ENCODE results near the gene ADGRL1. TPM values are rescaled to one million over a fixed set of nuclear protein-coding genes. Genes with fewer than 3 reads are reported as not detected.
"Not testable (repeated sequence)": the region's sequence is repeated elsewhere in the genome, so short reads cannot be mapped to it uniquely, and the experiment has no call there.

Gene ADGRL1
- polyA plus RNA-seq, 1 experiment: 4.0 TPM

DNA sequence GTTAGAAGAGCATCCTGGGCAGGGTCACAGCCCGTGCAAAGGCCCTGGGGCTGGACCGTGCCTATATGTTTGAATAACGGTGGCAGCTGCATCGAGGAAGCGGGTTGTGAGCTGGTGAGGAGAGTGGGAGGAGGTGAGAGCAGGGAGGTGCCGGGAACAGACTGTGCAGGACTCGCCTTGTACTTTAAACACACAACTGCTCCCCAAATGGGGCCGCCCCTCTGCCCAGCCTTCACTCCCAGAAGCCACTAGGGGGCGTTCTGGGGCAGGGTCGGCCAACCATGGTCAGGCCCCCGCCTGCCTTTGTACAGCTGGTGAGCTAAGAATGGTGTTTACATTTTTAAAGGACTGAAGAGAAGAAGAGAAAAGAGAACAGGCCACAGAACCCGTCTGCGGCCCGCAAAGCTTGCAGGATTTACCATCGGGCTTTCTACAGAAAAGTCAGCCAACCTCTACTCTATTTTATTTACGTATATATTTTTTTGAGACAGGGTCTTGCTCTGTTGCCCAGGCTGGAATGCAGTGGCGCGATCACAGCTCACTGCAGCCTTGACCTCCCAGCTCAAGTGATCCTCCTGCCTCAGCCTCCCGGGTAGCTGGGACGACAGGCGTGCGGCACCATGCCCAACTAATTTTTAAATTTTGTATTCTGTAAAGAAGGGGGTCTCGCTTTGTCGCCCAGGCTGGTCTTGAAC is 5.7 kb downstream of the ADGRL1 start:
- ChIA-PET CTCF (interaction anchor here (0.7 to 3.6 kb wide), 14 partner anchors 11 to 250 kb away, joined by 3 to 46 read pairs (median 3); no protein-coding TSS in a partner anchor), POLR2A (interaction anchor here (0.6 kb wide), 1 partner anchor 49 kb away, joined by 3 read pairs; no protein-coding TSS in a partner anchor)
- TF ChIP-seq, protein P1, sequence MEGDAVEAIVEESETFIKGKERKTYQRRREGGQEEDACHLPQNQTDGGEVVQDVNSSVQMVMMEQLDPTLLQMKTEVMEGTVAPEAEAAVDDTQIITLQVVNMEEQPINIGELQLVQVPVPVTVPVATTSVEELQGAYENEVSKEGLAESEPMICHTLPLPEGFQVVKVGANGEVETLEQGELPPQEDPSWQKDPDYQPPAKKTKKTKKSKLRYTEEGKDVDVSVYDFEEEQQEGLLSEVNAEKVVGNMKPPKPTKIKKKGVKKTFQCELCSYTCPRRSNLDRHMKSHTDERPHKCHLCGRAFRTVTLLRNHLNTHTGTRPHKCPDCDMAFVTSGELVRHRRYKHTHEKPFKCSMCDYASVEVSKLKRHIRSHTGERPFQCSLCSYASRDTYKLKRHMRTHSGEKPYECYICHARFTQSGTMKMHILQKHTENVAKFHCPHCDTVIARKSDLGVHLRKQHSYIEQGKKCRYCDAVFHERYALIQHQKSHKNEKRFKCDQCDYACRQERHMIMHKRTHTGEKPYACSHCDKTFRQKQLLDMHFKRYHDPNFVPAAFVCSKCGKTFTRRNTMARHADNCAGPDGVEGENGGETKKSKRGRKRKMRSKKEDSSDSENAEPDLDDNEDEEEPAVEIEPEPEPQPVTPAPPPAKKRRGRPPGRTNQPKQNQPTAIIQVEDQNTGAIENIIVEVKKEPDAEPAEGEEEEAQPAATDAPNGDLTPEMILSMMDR (IDR thresholded peaks at IDR 0.05; ENCODE audit: insufficient read depth, low read depth, low read length): peak; percentile 75
- DNase-seq (ENCODE audit: low read depth); H3K36me3 ChIP-seq (ENCODE audit: control insufficient read depth, insufficient read depth, low read length); H3K4me3 ChIP-seq (ENCODE audit: low read depth, low read length): not testable (repeated sequence)
- peaks cover 11% of the 10 kb centered on the region for H3K27me3 ChIP-seq (ENCODE audit: control insufficient read depth, insufficient read depth, low read length)

DNA sequence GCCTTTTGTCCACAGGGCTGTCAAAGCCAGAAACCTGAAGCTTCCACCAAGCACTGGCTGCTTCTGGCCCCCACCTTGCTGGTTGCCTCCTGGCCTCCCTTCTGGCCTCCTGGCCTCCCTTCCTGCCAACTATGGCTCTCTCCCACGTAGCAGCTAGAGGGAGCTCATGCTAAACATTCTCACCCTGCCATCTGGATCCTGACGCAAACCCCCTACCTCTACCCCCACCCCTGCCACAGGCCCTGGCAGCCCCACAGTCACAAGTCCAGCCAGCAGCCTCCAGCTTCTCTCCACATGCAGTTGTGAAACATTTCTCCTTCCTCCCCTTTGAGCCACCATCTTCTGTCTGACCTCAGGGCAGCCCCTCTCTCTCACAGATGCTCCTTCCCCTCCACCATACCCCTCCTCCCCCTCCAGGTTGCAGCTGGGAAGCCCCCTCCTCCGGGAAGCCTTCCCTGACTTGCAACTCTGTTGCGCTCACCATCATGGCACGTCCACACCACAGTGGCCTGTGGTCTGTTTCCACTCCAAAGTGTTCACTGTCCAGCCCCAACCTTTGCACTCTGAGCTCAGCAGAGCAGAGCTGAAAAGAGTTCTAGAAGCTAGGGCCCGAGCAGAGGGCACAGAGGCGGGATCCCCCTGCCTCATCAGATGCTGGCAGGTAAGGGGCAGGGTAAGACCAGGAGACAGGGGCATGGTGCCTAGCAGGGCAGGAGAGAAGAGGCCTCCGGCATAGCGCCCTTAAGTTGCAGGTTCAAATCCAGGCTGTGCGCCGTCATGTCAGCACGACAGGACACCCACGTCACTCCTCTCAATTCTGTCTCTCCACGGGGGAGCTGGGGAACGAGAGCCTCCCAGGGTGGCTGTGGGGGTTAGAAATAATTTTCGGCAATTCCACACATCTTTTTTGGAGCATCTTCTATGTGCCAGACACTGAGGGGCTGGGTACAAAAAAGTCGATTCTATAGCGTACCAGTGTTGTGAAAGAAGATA is 7.3 kb downstream of the ADGRL1 start:
- ChIA-PET POLR2A (no interaction called here), CTCF (interaction anchor here (1.1 to 3.6 kb wide), 4 partner anchors 90 to 208 kb away, joined by 3 to 46 read pairs (median 19); no protein-coding TSS in a partner anchor)
- H3K36me3 ChIP-seq (ENCODE audit: control insufficient read depth, insufficient read depth, low read length): no peaks in the 10 kb centered on the region
- H3K4me3 ChIP-seq (ENCODE audit: low read depth, low read length): no peak overlapping the region
- TF ChIP-seq, protein P1 (IDR thresholded peaks at IDR 0.05; ENCODE audit: insufficient read depth, low read depth, low read length): peak; percentile 23; the same call in 1 of the 2 replicates
- 0 out of 2 replicates have a peak, but pooled peaks cover 2% of the 10 kb centered on the region for H3K27me3 ChIP-seq (ENCODE audit: control insufficient read depth, insufficient read depth, low read length)
- no peak for DNase-seq (ENCODE audit: low read depth)

DNA sequence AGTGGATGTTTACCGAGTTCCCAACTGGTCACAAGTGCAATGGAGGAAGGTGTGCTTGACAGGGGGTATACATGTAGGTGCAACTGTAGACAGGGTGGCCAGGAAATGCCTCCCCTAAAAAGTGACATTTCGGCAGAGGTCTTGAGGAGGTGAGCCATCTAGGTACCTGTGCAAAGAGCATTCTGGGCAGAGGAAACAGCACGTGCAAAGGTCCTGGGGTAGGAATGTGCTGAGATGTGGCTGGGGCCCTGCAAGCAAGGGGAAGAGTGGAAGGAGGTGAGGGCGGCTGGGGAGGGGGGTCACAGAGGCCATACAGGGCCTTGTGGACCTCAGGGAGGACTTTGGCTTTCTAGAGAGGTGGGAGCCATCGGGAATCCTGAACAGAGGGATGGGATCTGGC is 8.1 kb downstream of the ADGRL1 start:
- H3K27me3 ChIP-seq (ENCODE audit: control insufficient read depth, insufficient read depth, low read length): no peaks in the 10 kb centered on the region
- no peak overlapping the region for H3K4me3 ChIP-seq (ENCODE audit: low read depth, low read length)
- no peaks in the 10 kb centered on the region for H3K36me3 ChIP-seq (ENCODE audit: control insufficient read depth, insufficient read depth, low read length)
- ChIA-PET POLR2A (no interaction called here), CTCF (interaction anchor here (1.1 to 3.6 kb wide), 3 partner anchors 91 to 208 kb away, joined by 3 to 46 read pairs (median 18); no protein-coding TSS in a partner anchor)
- TF ChIP-seq, protein P1 (IDR thresholded peaks at IDR 0.05; ENCODE audit: insufficient read depth, low read depth, low read length): no peak
- DNase-seq (ENCODE audit: low read depth): no peak

DNA sequence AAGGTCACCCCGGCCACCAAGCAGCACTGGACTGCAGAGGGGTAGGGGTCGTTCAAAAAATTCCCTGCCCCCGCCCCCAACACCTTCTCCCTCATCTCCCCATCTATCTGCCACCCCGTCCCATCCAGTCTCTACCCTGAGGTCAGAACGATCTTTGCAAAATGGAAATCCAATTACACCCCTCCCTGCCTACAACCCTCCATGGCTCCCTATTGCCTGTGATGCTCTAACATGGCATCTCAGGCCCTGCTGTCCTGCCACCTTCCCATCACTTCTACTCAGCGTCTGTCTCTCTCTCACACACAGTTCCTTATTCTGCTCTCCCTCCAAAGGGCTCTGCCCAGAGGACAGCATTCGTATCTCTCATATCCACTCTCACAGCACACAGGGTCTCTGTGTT is 8.7 kb downstream of the ADGRL1 start:
- CTCF ChIA-PET: interaction anchor here (2.0 to 3.6 kb wide), 2 partner anchors 151 to 152 kb away, joined by 12 to 46 read pairs; no protein-coding TSS in a partner anchor
- DNase-seq (ENCODE audit: low read depth); POLR2A ChIA-PET; H3K36me3 ChIP-seq (ENCODE audit: control insufficient read depth, insufficient read depth, low read length); H3K4me3 ChIP-seq (ENCODE audit: low read depth, low read length); H3K27me3 ChIP-seq (ENCODE audit: control insufficient read depth, insufficient read depth, low read length): not testable (repeated sequence)

DNA sequence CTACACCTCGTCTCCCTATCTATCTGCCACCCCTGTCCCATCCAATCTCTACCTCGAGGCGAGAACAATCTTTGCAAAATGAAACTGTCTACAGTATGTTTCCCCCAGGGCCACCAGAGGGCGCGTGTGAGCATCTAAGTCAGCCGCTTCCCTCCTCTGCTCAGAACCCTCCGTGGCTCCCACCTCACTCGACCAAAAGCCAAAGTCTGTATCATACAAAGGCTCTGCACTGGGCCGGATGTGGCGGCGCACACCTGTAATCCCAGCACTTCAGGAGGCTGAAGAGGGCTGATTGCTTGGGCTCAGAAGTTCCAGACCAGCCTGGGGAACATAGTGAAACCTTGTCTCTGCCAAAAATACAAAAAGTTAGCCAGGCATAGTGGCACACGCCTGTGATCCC is 9.9 kb downstream of the ADGRL1 start:
- DNase-seq (ENCODE audit: low read depth); POLR2A ChIA-PET: not testable (repeated sequence)
- CTCF ChIA-PET: interaction anchor here (0.6 to 2.0 kb wide), 4 partner anchors 12 to 152 kb away, joined by 3 to 12 read pairs (median 5); no protein-coding TSS in a partner anchor

DNA sequence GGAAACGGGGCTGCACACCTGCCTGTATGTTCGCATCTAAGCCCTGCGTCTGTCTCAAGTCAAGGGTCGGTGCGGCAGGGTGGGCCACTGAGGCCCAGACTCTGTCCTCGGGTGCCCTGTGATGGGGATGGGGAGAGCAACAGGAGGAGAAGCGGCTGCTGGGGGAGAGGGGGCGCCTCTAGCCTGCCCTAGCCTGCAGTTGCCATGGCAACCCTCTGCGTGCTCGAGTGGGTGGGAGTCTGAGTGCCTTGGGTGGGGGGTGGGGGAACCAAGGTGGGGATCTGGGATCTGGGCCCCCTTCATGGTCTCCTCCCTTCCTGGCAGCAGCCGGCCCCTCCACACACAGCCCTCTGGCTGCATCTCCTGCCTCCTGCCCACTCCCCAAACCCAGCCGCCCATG is 10.8 kb downstream of the ADGRL1 start:
- DNase-seq (ENCODE audit: low read depth); H3K27me3 ChIP-seq (ENCODE audit: control insufficient read depth, insufficient read depth, low read length); H3K36me3 ChIP-seq (ENCODE audit: control insufficient read depth, insufficient read depth, low read length); POLR2A ChIA-PET; H3K4me3 ChIP-seq (ENCODE audit: low read depth, low read length): not testable (repeated sequence)
- CTCF ChIA-PET: interaction anchor here (0.7 to 2.0 kb wide), 3 partner anchors 11 to 156 kb away, joined by 3 to 12 read pairs (median 7); no protein-coding TSS in a partner anchor

More for the DNA sequence above, 9.9 kb downstream of the ADGRL1 start:
- H3K4me3 ChIP-seq (ENCODE audit: low read depth, low read length); H3K27me3 ChIP-seq (ENCODE audit: control insufficient read depth, insufficient read depth, low read length); H3K36me3 ChIP-seq (ENCODE audit: control insufficient read depth, insufficient read depth, low read length): not testable (repeated sequence)
- TF ChIP-seq, protein P1 (IDR thresholded peaks at IDR 0.05; ENCODE audit: insufficient read depth, low read depth, low read length): peak; percentile 63
